Measurements from ENCODE around the gene KAT8.
"Not testable (repeated sequence)": the region's sequence is repeated elsewhere in the genome, so short reads cannot be mapped to it uniquely, and the experiment has no call there.

KAT8 gene

DNA sequence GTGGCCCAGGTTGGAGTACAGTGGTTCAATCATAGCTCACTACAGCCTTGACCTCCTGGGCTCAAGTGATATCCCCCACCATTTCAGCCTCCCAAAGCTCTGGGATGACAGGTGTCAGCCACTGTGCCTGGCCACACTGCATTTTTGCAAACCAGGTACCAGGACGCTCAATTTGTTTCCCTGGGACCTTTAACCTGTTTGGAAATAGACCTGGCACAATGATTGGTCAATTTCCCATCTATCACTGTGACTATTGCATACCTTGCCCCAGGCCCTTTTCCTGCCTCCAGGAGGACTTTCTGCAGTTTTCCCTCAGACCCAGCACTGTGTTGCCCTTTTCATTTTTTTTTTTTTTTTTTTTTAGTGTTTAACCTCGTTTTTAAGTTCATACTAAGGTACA is 51.4 kb downstream of the KAT8 start:
- TF ChIP-seq, protein P1, sequence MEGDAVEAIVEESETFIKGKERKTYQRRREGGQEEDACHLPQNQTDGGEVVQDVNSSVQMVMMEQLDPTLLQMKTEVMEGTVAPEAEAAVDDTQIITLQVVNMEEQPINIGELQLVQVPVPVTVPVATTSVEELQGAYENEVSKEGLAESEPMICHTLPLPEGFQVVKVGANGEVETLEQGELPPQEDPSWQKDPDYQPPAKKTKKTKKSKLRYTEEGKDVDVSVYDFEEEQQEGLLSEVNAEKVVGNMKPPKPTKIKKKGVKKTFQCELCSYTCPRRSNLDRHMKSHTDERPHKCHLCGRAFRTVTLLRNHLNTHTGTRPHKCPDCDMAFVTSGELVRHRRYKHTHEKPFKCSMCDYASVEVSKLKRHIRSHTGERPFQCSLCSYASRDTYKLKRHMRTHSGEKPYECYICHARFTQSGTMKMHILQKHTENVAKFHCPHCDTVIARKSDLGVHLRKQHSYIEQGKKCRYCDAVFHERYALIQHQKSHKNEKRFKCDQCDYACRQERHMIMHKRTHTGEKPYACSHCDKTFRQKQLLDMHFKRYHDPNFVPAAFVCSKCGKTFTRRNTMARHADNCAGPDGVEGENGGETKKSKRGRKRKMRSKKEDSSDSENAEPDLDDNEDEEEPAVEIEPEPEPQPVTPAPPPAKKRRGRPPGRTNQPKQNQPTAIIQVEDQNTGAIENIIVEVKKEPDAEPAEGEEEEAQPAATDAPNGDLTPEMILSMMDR (IDR thresholded peaks at IDR 0.05; ENCODE audit: control insufficient read depth, insufficient read depth, low read depth, low read length, missing control alignments), result no peak

DNA sequence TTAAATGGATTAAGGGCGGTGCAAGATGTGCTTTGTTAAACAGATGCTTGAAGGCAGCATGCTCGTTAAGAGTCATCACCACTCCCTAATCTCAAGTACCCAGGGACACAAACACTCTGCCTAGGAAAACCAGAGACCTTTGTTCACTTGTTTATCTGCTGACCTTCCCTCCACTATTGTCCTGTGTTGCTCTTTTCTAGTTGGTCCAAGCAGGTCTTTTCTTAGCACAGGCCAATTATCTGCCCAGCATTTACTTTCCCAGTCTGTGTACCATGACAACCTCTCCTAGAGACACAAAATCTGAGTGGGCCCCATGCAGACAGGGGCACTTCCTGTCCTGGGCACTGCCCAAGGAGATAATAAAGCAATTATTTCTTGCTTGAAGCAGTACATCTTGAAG is 52.6 kb downstream of the KAT8 start:
- not testable (repeated sequence) for DNase-seq (ENCODE audit: low read depth); H3K4me3 ChIP-seq (ENCODE audit: control insufficient read depth, low read depth, low read length)

More for the DNA sequence above, 51.4 kb downstream of the KAT8 start:
- DNase-seq (ENCODE audit: low read depth), result no peak
- no peak overlapping the region for H3K4me3 ChIP-seq (ENCODE audit: control insufficient read depth, low read depth, low read length)

- H3K4me3 ChIP-seq (ENCODE audit: control insufficient read depth, low read depth, low read length), result no peak overlapping the region
- TF ChIP-seq, protein P1 (IDR thresholded peaks at IDR 0.05; ENCODE audit: control insufficient read depth, insufficient read depth, low read depth, low read length, missing control alignments), result no peak
- peak; percentile 7 for DNase-seq (ENCODE audit: low read depth)
Observed at GRCh38 chr16:31177136-31177535, 59.7 kb downstream of the KAT8 start.

DNA sequence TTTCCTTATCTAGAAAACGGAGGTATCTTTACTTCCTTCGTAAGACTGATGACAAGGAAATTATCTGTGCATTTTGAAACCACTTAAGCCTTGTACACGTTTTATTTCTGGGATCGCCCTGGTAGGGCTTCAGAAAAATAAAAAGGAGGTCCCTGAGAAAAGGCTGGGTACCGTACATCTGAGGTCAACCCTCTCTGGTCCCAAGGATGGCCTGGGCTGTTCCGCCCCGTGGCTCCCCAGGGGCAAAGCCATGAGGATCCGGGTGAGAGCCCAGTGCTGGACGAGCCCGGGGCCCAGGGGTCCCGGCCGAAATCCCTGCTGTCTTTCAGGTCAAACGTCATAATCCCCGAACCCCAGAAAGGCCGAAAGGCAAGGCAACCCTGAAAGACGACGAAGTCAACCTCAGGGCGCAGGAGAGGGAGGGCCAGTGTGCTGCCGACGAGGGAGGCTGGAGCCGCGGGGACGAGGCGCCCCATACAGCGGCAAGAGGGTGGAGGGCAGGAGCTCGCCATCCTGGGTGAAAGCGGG is 61.8 kb downstream of the KAT8 start:
- DNase-seq (ENCODE audit: low read depth), result no peak
- H3K4me3 ChIP-seq (ENCODE audit: control insufficient read depth, low read depth, low read length), result peak overlapping the region; percentile 90
- TF ChIP-seq, protein P1 (IDR thresholded peaks at IDR 0.05; ENCODE audit: control insufficient read depth, insufficient read depth, low read depth, low read length, missing control alignments), result no peak

DNA sequence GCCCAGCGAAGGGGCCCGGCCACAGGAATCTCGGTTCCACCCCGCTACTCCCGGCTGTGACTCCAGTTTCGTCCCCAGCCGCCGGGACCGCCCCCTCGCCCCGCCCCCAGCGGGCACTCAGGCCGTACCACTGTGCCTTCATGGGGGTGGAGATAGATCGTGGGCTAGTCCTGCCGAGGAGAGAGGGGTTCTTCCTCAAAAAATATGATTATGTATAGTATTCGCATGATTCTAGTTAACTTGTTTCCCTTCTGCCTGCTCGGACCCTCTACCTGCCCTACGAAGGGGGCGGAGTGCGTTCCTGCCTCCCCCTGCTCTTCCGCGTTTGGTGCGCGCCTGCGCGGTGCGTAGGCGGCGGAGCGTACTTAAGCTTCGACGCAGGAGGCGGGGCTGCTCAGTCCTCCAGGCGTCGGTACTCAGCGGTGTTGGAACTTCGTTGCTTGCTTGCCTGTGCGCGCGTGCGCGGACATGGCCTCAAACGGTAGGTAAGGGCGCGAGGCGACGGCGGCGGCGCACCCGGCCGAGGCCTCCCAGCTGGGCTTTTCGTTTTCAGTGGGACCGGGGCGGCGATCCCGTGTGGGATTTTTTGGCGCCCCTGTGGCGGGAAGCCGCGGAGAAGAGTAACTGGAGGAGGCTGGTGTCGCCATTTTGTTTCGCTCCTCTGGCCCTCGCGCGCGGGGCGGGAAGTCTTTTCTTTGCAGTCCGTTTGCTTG is 62.4 kb downstream of the KAT8 start, which contains the start of gene FUS:
Gene FUS, plus strand, starts transcription at position 393 of the 713 bp plus-strand sequence. Its CDS starts 76 bp downstream, at position 469.
- peak within 1 kb of the TSS; percentile 90 for H3K4me3 ChIP-seq (ENCODE audit: control insufficient read depth, low read depth, low read length)
- peak; percentile 54 for DNase-seq (ENCODE audit: low read depth)
- TF ChIP-seq, protein P1 (IDR thresholded peaks at IDR 0.05; ENCODE audit: control insufficient read depth, insufficient read depth, low read depth, low read length, missing control alignments), result no peak

All from AG09309 (cell line).